Naive B cell (primary cell): Measurements from ENCODE around the gene SHISAL1. TPM values are rescaled to one million over a fixed set of nuclear protein-coding genes. Genes with fewer than 3 reads are reported as not detected.
A peak's percentile ranks its signal among the peaks of the same experiment; 100 is the strongest.

Experiments used
- ATAC-seq, 2 donors: fragments of 150-1000 bp; cut with Tn5 transposase; 2 replicates each; pipeline ENCODE4 v1.10.0; 2021; ENCODE audit warnings: low read depth in 2 of 2, mild to moderate bottlenecking in 2 of 2, moderate library complexity in 2 of 2
- DNase-seq: peaks from one replicate; pipeline ENCODE4 v3.0.0; 2022
- H3K27ac Mint-ChIP-seq, 6 donors: one replicate each; pipeline ENCODE4 v1.8.0; 2020 to 2022; ENCODE audit warnings: mild to moderate bottlenecking in 6 of 6, mixed read lengths in 6 of 6, moderate library complexity in 5 of 6, inconsistent platforms in 2 of 6
- H3K27me3 Mint-ChIP-seq, 3 donors: one replicate each; pipeline ENCODE4 v1.8.0; 2021 to 2022; ENCODE audit warnings: mixed read lengths in 3 of 3, mild to moderate bottlenecking in 1 of 3
- H3K36me3 Mint-ChIP-seq, 2 donors: one replicate each; pipeline ENCODE4 v1.8.0; 2020 to 2022; ENCODE audit warnings: mixed read lengths in 2 of 2, inconsistent platforms in 1 of 2, mild to moderate bottlenecking in 1 of 2
- H3K4me1 Mint-ChIP-seq, 3 donors: one replicate each; pipeline ENCODE4 v1.8.0; 2020 to 2022; ENCODE audit warnings: mixed read lengths in 3 of 3, inconsistent platforms in 1 of 3, mild to moderate bottlenecking in 1 of 3, moderate library complexity in 1 of 3
- H3K4me3 Mint-ChIP-seq, 8 donors: one replicate each; pipeline ENCODE4 v1.8.0; 2020 to 2022; ENCODE audit warnings: mild to moderate bottlenecking in 8 of 8, mixed read lengths in 8 of 8, moderate library complexity in 8 of 8, inconsistent platforms in 2 of 8
- H3K9me3 Mint-ChIP-seq, 7 donors: one replicate each; pipeline ENCODE4 v1.8.0; 2020 to 2022; ENCODE audit warnings: mixed read lengths in 7 of 7, mild to moderate bottlenecking in 5 of 7, inconsistent platforms in 2 of 7, moderate library complexity in 1 of 7
- polyA plus RNA-seq, 6 donors: library from polyadenylated mRNA; unstranded; fragments of 300-500 nt; fragmentation: Illumina TruSeq; gene quantifications; one replicate each; pipeline ENCODE4 v1.2.3, GENCODE V29; 2021; ENCODE audit warnings: low read depth in 6 of 6

Gene SHISAL1
- polyA plus RNA-seq, 6 donors from 2014 or later: not detected

GRCh38 chr22:44338177-44338810 lies 25.5 kb upstream of the SHISAL1 start:
- Mint-ChIP-seq H3K4me1 (no peaks in the 10 kb centered on the region), H3K36me3 (no peaks in the 10 kb centered on the region), H3K27ac (no peak overlapping the region), H3K27me3 (peaks cover 0 to 5% (median 0%) of the 10 kb centered on the region in 3 donors), H3K9me3 (no peaks in the 10 kb centered on the region), H3K4me3 (no peak overlapping the region)
- ATAC-seq (no peak), DNase-seq (no peak)

- H3K4me1 Mint-ChIP-seq: no peaks in the 10 kb centered on the region
- no peak for ATAC-seq
- H3K27me3 Mint-ChIP-seq: peaks cover 0 to 9% (median 6%) of the 10 kb centered on the region in 3 donors
- H3K9me3 Mint-ChIP-seq: no peaks in the 10 kb centered on the region
- no peak overlapping the region for H3K27ac Mint-ChIP-seq
- H3K36me3 Mint-ChIP-seq: no peaks in the 10 kb centered on the region
- no peak overlapping the region for H3K4me3 Mint-ChIP-seq
- no peak for DNase-seq
These were observed 24.9 kb upstream of the SHISAL1 start for GRCh38 chr22:44337678-44338004.

GRCh38 chr22:44336962-44337677 lies 24.4 kb upstream of the SHISAL1 start:
- H3K27ac Mint-ChIP-seq: no peak overlapping the region
- H3K27me3 Mint-ChIP-seq: peaks cover 5 to 11% (median 10%) of the 10 kb centered on the region in 3 donors
- no peak overlapping the region for H3K4me3 Mint-ChIP-seq
- H3K4me1 Mint-ChIP-seq: peaks cover 2 to 3% (median 3%) of the 10 kb centered on the region in 3 donors
- DNase-seq: no peak
- ATAC-seq: no peak
- no peaks in the 10 kb centered on the region for H3K9me3 Mint-ChIP-seq
- H3K36me3 Mint-ChIP-seq: no peaks in the 10 kb centered on the region

- peaks cover 9 to 15% (median 10%) of the 10 kb centered on the region in 3 donors for H3K27me3 Mint-ChIP-seq
- H3K36me3 Mint-ChIP-seq: no peaks in the 10 kb centered on the region
- no peak overlapping the region for H3K27ac Mint-ChIP-seq
- H3K9me3 Mint-ChIP-seq: peaks cover 0 to 1% (median 0%) of the 10 kb centered on the region in 7 donors
- no peak for ATAC-seq
- DNase-seq: no peak
- peaks cover 5 to 6% (median 6%) of the 10 kb centered on the region in 3 donors for H3K4me1 Mint-ChIP-seq
- peak overlapping the region in 1 of 8 donors; percentile 9 for H3K4me3 Mint-ChIP-seq
These were observed 23.4 kb upstream of the SHISAL1 start for GRCh38 chr22:44335903-44336803.

DNA sequence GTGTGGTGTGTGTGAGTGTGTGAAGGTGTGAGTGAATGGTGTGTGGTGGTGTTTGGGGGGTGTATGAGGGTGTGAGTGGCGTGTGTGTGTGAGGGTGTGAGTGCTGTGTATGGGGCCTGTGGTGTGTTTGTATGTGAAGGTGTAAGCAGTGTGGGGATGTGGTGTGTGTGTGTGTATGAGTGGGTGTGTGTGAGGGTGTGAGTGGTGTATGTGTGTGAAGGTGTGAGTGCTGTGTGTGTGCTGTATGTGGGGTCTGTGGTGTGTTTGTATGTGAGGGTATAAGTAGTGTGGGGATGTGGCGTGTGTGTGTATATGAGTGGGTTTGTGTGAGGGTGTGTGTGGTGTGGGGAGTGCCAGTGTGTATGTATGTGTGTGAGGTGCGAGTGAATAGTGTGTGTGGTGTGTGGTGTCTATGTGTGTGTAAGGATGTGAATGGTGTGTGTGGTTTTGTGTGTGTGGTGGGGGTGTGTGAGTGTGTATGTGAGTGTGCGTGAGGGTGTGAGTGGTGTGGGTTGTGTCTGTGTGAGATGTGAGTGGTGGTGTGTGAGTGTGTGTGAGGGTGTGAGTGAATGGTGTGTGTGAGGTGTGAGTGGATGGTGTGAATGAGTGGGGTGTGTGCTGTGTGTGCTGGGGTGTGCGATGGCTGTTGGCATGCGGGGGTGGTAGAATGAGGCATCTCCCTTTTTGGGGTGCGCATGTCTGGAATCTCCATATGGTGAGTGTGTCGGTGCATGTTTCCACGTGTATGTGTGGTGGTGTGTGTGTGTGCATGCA lies 22.5 kb upstream of the SHISAL1 start:
- peaks cover 9 to 15% (median 10%) of the 10 kb centered on the region in 3 donors for H3K27me3 Mint-ChIP-seq
- H3K36me3 Mint-ChIP-seq: no peaks in the 10 kb centered on the region
- H3K4me3 Mint-ChIP-seq: no peak overlapping the region
- peaks cover 0 to 1% (median 0%) of the 10 kb centered on the region in 7 donors for H3K9me3 Mint-ChIP-seq
- H3K4me1 Mint-ChIP-seq: peaks cover 5 to 6% (median 6%) of the 10 kb centered on the region in 3 donors
- DNase-seq (no peak), ATAC-seq (no peak)
- no peak overlapping the region for H3K27ac Mint-ChIP-seq

- Mint-ChIP-seq H3K4me1 (peaks cover 6 to 11% (median 6%) of the 10 kb centered on the region in 3 donors), H3K36me3 (no peaks in the 10 kb centered on the region), H3K4me3 (no peak overlapping the region), H3K27ac (no peak overlapping the region), H3K9me3 (peaks cover 0 to 1% (median 0%) of the 10 kb centered on the region in 7 donors), H3K27me3 (peaks cover 15 to 22% (median 15%) of the 10 kb centered on the region in 3 donors)
- DNase-seq (no peak), ATAC-seq (no peak)
These were observed 21.3 kb upstream of the SHISAL1 start for GRCh38 chr22:44333847-44334635.

- peak overlapping the region in 1 of 8 donors; percentile 10 for H3K4me3 Mint-ChIP-seq
- peaks cover 20 to 33% (median 26%) of the 10 kb centered on the region in 3 donors for H3K27me3 Mint-ChIP-seq
- H3K4me1 Mint-ChIP-seq: peaks cover 6 to 15% (median 6%) of the 10 kb centered on the region in 3 donors
- peaks cover 0 to 1% (median 0%) of the 10 kb centered on the region in 7 donors for H3K9me3 Mint-ChIP-seq
- no peaks in the 10 kb centered on the region for H3K36me3 Mint-ChIP-seq
- ATAC-seq (no peak), DNase-seq (no peak)
- no peak overlapping the region for H3K27ac Mint-ChIP-seq
These were observed 20.2 kb upstream of the SHISAL1 start for GRCh38 chr22:44332946-44333345.

- Mint-ChIP-seq H3K36me3 (no peaks in the 10 kb centered on the region), H3K27ac (peak overlapping the region in 2 of 6 donors; percentile 59 to 70), H3K4me3 (peak overlapping the region; percentile 24 to 85 (median 65)), H3K27me3 (peaks cover 24 to 42% (median 34%) of the 10 kb centered on the region in 3 donors), H3K9me3 (peaks cover 0 to 1% (median 0%) of the 10 kb centered on the region in 7 donors), H3K4me1 (peaks cover 6 to 15% (median 6%) of the 10 kb centered on the region in 3 donors)
- no peak for DNase-seq
- ATAC-seq: no peak
These were observed 19.3 kb upstream of the SHISAL1 start for GRCh38 chr22:44331881-44332714.

DNA sequence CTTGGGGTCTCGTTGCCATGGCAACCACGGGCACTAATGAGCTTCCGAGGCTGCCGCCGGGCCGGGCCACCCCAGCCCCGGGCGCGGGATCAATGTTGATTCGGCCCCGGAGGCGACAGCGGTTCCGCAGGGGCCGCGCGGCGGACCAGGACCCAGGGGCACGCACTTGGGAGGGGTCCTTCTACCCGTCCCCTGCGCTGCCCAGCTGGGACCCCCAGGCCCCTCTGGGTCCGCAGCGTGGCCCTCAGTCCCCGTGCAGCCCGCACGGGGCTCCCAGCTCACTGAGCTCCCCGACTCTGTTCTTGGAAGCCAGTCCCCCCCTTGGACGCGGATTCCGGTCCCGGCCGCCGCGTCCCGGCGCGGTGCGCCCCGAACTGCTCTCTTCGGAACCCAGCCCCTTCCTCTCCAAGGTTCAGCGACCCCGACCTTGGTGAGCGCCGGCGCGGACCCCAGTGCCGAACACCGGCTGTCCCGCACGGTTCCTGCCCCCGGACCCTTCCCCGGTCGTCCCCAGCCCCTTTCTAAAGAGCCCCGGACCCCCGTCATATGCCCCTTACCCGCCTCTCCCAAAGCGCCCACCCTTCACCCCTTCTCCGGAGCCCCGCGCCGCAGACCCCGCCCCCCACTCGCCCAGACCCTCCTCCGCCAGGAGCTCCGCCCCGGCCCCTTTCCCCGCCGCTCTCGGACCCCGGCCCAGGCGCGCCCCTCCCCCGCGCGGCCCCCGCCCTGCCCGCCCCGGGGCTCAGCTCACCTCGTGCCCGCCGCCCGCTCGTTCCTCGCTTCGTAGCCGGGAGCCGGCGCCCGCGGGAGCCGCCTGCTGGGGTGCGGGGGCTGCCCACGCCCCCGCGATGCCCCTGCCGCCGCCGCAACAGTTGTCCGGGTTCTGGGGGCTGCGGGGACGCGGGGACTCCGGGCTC lies 18.3 kb upstream of the SHISAL1 start:
- no peak for DNase-seq
- Mint-ChIP-seq H3K4me1 (peaks cover 10 to 21% (median 11%) of the 10 kb centered on the region in 3 donors), H3K4me3 (no peak overlapping the region), H3K27me3 (peaks cover 25 to 52% (median 45%) of the 10 kb centered on the region in 3 donors), H3K36me3 (no peaks in the 10 kb centered on the region), H3K9me3 (peaks cover 0 to 1% (median 0%) of the 10 kb centered on the region in 7 donors), H3K27ac (no peak overlapping the region)
- ATAC-seq: no peak

DNA sequence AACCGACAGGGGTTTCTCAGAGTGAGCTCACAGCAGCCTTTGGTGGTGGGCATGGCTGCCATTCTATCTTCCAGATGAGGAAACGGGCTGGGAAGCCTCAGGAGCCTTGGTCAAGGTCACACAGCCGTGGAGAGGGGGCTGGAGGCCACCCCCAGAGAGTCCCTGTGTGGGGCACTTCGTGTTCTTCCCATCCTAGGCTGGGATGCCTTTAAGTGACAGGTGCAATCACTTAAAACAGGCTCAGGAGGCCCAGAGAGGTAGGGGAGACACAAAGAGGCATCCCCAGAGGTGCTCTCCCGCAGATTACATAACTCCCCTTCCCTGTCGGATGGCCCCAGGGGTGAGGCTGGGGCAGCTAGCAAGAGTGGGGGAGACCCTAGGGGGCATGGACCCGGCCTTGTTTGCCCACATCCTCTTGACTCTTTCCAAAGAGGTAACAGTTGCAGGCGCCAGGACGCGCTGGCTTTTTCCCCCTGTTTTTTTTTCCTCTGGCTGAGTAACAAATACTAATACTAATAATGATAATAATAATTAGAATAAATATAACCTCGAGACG lies 17.5 kb upstream of the SHISAL1 start:
- Mint-ChIP-seq H3K27me3 (peaks cover 31 to 59% (median 51%) of the 10 kb centered on the region in 3 donors), H3K4me1 (peaks cover 15 to 25% (median 16%) of the 10 kb centered on the region in 3 donors), H3K4me3 (no peak overlapping the region), H3K27ac (no peak overlapping the region), H3K36me3 (no peaks in the 10 kb centered on the region), H3K9me3 (peaks cover 0 to 1% (median 0%) of the 10 kb centered on the region in 7 donors)
- ATAC-seq (no peak), DNase-seq (no peak)
